ENCODE results near the gene ECE2. TPM values are rescaled to one million over a fixed set of nuclear protein-coding genes. Genes with fewer than 3 reads are reported as not detected.
A peak's percentile ranks its signal among the peaks of the same experiment; 100 is the strongest.

ECE2 gene
- total RNA-seq, 2 experiments from 2014 or later, result not detected

DNA sequence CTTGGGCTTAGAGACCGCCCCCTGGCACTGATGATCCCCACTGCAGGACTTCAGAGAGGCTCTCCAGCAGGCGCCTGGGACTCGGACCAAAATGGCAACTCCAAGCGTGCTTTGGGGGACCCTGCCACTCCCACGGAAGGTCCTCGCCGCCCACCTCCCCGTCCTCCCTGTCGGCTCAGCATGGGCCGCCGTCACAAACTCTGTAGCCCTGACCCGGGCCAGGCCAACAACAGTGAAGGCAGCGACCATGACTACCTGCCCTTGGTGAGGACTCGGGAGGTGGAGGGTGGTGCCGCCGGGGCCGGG lies 34.7 kb upstream of the ECE2 start:
- peaks cover 4% of the 10 kb centered on the region for H4K20me1 ChIP-seq (ENCODE audit: insufficient read depth, low read length)
- ChIA-PET CTCF (ENCODE audit: unreplicated experiment) (no interaction called here), POLR2A (no interaction called here)
- no peak for DNase-seq (ENCODE audit: low spot score)
- no peaks in the 10 kb centered on the region for H3K79me2 ChIP-seq (ENCODE audit: insufficient read depth, low read depth, low read length)
- no peaks in the 10 kb centered on the region for H3K9me2 ChIP-seq (ENCODE audit: insufficient read depth, low read length)
- TF ChIP-seq EZH2phosphoT487 (IDR thresholded peaks at IDR 0.05; ENCODE audit: borderline replicate concordance, low read depth, low read length) (no peak), CTCF (conservative IDR thresholded peaks at IDR 0.05; ENCODE audit: low read length) (no peak)
- intact Hi-C loops (cut with micrococcal nuclease; ENCODE audit: unreplicated experiment), result no loop called here
- peaks cover 42% of the 10 kb centered on the region for H3K36me3 ChIP-seq (ENCODE audit: insufficient read depth, low read length)
- peaks cover 7% of the 10 kb centered on the region for H3K4me1 ChIP-seq (ENCODE audit: insufficient read depth, low read length, poor library complexity, severe bottlenecking)
- no peak overlapping the region for H3K27ac ChIP-seq (ENCODE audit: low read depth, low read length, poor library complexity, severe bottlenecking)
- H2AFZ ChIP-seq (ENCODE audit: low read length), result no peak overlapping the region
- no peak overlapping the region for H3K4me3 ChIP-seq (ENCODE audit: low read depth, low read length, poor library complexity, severe bottlenecking)
- no peak overlapping the region for H3K4me2 ChIP-seq (ENCODE audit: low read length)
- H3K9me3 ChIP-seq (ENCODE audit: low read length), result no peaks in the 10 kb centered on the region
- no TSS peak for BruUV-seq (replicated peaks)

GRCh38 chr3:184241447-184242296 lies 34.1 kb upstream of the ECE2 start:
- H3K79me2 ChIP-seq (ENCODE audit: insufficient read depth, low read depth, low read length), result no peaks in the 10 kb centered on the region
- H3K9me3 ChIP-seq (ENCODE audit: low read length), result no peaks in the 10 kb centered on the region
- no peak overlapping the region for H2AFZ ChIP-seq (ENCODE audit: low read length)
- POLR2A ChIA-PET, result no interaction called here
- H3K4me3 ChIP-seq (ENCODE audit: low read depth, low read length, poor library complexity, severe bottlenecking), result no peak overlapping the region
- H3K4me1 ChIP-seq (ENCODE audit: insufficient read depth, low read length, poor library complexity, severe bottlenecking), result peaks cover 7% of the 10 kb centered on the region
- no peak overlapping the region for H3K4me2 ChIP-seq (ENCODE audit: low read length)
- H3K27ac ChIP-seq (ENCODE audit: low read depth, low read length, poor library complexity, severe bottlenecking), result no peak overlapping the region
- no TSS peak for BruUV-seq (replicated peaks)
- TF ChIP-seq EZH2phosphoT487 (IDR thresholded peaks at IDR 0.05; ENCODE audit: borderline replicate concordance, low read depth, low read length) (no peak), CTCF (conservative IDR thresholded peaks at IDR 0.05; ENCODE audit: low read length) (peak; percentile 69)
- H3K36me3 ChIP-seq (ENCODE audit: insufficient read depth, low read length), result peaks cover 42% of the 10 kb centered on the region
- no peaks in the 10 kb centered on the region for H3K9me2 ChIP-seq (ENCODE audit: insufficient read depth, low read length)
- intact Hi-C loops (cut with micrococcal nuclease; ENCODE audit: unreplicated experiment), result no loop called here
- H4K20me1 ChIP-seq (ENCODE audit: insufficient read depth, low read length), result peaks cover 4% of the 10 kb centered on the region
- CTCF ChIA-PET (ENCODE audit: unreplicated experiment), result no interaction called here
- peak; percentile 32 for DNase-seq (ENCODE audit: low spot score)

GRCh38 chr3:184242297-184242685 lies 33.5 kb upstream of the ECE2 start:
- Histone ChIP-seq H3K9me2 (ENCODE audit: insufficient read depth, low read length) (no peaks in the 10 kb centered on the region), H2AFZ (ENCODE audit: low read length) (no peak overlapping the region), H3K36me3 (ENCODE audit: insufficient read depth, low read length) (peaks cover 42% of the 10 kb centered on the region), H3K4me1 (ENCODE audit: insufficient read depth, low read length, poor library complexity, severe bottlenecking) (peaks cover 7% of the 10 kb centered on the region), H4K20me1 (ENCODE audit: insufficient read depth, low read length) (peaks cover 4% of the 10 kb centered on the region), H3K4me3 (ENCODE audit: low read depth, low read length, poor library complexity, severe bottlenecking) (no peak overlapping the region), H3K79me2 (ENCODE audit: insufficient read depth, low read depth, low read length) (no peaks in the 10 kb centered on the region; the same call in 1 of the 2 replicates), H3K4me2 (ENCODE audit: low read length) (no peak overlapping the region), H3K27ac (ENCODE audit: low read depth, low read length, poor library complexity, severe bottlenecking) (no peak overlapping the region), H3K9me3 (ENCODE audit: low read length) (no peaks in the 10 kb centered on the region)
- DNase-seq (ENCODE audit: low spot score), result no peak
- CTCF ChIA-PET (ENCODE audit: unreplicated experiment), result no interaction called here
- TF ChIP-seq CTCF (conservative IDR thresholded peaks at IDR 0.05; ENCODE audit: low read length) (no peak), EZH2phosphoT487 (IDR thresholded peaks at IDR 0.05; ENCODE audit: borderline replicate concordance, low read depth, low read length) (no peak)
- POLR2A ChIA-PET, result no interaction called here
- intact Hi-C loops (cut with micrococcal nuclease; ENCODE audit: unreplicated experiment), result no loop called here
- no TSS peak for BruUV-seq (replicated peaks)

All from OCI-LY7 (cell line).